Measurements from ENCODE around the gene LPIN2.
"Not testable (repeated sequence)": the region's sequence is repeated elsewhere in the genome, so short reads cannot be mapped to it uniquely, and the experiment has no call there.

The LPIN2 gene

DNA sequence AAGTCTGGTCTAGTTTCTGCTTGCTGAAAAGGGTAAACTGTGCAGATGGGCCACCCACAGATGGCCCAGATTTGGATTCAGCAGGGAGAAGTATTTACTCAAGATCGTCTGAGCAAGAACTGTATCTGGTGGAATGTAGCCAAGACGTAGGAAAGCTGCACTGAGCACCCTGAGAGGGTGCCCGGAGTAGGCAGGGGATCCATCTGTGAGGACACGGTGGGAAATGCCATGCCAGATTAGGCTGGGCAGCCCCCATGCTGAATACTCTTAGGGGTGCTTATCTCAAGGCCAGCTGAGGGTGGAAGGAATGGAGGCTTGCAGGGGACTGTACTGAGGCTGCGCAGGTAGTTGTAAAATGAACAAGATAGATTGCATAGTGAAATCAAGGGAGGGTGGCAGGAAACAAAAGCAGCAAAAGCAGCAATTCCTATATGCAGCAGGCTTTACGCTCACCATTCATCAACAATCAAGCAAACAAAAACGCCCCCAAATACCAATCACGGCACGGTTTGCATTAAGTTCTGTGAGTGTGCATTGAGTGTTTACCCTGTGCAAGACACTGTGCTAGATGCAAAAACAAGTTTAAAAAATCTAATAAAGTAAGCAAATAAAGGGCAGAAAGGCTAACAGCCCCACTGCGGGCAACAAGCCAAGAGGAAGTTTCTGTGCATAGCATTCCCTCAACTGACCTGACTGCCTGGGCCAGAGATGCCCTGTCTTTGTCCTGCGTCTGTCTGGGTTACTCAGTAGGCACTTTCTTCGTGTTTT is 32.2 kb upstream of the LPIN2 start:
- DNase-seq = no peak

DNA sequence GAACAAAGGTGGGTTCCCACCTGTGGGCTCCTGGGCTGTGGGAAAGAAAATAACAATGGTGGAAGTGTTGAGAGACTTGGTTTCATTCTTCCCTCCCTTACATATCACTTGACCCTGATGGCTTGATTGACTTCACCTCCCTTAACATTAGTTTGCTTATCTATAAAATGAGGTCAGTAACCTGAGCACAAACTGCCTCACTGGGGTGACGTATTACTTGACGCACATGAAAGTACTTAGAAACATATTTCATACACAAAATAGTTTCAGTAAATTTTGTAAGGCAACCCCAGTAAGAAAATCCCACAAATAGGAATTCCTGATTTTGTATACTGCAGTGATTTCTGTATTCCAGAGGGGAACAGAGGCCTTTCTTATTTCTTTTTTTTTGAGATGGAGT is 29.4 kb upstream of the LPIN2 start:
- no peak for DNase-seq

- no peak for DNase-seq
Measured at GRCh38 chr18:3041843-3042242, 28.9 kb upstream of the LPIN2 start.

DNA sequence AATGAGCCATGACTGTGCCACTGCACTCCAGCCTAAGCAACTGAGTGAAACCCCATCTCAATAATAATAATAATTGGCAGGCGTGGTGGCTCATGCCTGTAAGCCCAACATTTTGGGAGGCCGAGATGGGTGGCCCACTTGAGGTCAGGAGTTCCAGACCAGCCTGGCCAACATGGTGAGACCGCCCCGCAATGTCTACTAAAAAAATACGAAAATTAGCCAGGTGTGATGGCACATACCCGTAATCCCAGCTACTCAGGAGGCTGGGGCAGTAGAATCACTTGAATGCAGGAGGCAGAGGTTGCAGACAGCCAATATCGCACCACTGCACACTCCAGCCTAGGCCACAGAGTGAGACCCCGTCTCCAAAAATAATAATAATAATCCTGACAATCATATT is 27.9 kb upstream of the LPIN2 start:
- DNase-seq = no peak

DNA sequence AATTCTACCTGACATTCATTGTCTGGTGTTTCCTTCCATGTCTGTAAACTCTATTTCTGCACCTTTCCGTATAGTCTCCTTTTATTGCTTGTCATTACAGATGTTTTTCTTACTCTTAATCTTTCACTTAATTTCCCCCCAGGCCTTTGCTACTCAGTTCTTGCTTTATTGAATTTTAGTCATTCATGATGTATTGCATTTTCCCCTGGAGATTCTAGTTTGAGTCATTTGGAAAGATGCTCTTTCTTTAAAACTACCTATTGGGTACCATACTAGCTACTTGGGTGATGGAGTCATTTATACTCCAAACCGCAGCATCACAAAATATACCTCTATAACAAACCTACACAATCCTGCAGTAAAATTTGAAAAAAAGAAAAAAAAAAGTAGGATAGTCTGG is 27.2 kb upstream of the LPIN2 start:
- no peak for DNase-seq

DNA sequence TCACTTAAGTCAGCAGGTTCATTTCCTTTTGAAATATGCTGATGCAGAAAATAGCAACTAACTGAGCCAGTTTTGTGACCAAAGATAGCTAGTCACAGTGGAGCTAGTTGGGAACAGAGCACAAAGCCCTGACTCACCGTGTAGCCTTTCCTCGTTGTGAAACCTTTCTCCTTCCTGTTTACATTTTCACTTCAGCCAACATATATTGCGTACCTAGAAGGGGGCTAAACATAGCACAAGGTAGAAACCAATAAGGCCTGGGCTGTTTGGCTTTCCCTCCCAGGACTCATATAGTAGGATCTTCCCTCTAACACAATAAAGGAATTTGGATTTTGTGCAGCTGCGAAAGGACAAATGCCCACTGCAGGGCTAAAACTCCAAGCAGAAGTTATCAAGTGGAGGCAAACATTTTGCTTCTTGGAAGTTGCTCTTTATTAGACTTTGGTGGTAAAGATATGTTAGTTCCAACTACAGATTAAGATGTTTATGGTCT is 24.5 kb upstream of the LPIN2 start:
- no peak for DNase-seq

DNA sequence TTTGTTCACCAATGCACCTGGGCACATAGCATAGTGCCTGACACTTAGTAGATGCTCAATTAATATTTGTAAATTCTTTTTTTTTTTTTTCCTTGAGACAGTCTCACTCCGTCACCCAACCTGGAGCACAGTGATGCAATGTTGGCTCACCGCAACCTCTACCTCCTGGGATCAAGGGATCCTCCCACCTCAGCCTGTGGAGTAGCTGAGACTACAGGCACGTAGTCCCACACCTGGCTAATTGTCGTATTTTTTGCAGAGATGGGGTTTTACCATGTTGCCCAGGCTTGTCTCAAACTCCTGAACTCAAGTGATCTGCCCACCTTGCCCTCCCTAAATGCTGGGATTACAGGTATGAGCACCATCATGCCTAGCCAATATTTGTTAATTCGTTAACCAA is 23.2 kb upstream of the LPIN2 start:
- DNase-seq = no peak

DNA sequence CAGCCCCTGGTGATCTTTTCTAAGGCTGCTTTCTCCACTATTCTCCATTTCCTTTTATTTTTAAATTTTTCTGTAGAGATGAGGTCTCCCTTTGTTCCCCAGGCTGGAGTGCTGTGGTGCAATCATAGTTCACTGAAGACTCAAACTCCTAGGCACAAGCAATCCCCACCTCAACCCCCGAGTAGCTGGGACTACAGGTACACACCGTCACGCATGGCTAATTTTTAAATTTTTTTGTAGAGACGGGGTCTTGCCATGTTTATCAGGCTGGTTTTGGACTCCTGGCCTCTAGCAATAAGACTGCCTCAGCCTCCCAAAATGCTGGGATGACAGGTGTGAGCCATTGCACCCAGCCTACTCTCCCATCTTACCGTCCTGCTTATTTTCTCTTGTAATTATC is 22.7 kb upstream of the LPIN2 start:
- DNase-seq = no peak

GRCh38 chr18:3032721-3033120 is 19.8 kb upstream of the LPIN2 start:
- no peak for DNase-seq

DNA sequence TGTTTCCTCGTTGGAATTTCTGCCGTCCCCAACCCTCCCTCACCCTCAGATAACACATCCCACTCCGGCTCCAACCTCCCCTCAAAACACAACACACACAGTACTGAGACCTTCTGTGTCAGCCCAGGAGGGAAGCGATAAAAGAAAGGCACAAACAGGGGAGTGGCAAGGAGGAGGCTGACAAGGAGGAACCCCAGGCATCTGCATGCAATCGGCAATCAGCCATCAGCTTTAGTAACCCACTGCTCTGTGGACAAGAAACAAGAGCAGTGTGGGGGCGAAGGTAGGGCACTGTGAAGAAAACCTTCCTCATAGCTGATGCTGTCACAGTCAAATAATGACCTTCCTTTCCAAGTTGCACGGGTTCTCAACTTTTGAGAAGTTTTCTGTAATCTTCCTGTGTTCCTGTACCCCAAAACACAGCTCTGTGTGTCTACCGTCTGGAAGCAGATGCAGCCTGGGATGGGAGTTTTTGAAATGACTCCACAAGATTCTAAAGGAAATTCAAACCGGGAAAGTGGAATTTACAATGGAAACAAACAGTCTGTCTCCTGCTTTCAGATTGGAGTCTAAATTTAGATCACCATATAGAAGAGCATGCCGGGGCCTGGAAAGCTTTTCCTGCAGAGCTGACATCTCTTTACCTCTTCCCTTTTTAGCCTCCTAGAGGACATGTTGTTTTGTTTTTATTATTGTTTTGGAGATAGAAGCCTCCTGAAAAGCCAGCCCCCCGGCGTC is 16.4 kb upstream of the LPIN2 start:
- DNase-seq = no peak

GRCh38 chr18:3028115-3028514 is 15.2 kb upstream of the LPIN2 start:
- not testable (repeated sequence) for DNase-seq

DNA sequence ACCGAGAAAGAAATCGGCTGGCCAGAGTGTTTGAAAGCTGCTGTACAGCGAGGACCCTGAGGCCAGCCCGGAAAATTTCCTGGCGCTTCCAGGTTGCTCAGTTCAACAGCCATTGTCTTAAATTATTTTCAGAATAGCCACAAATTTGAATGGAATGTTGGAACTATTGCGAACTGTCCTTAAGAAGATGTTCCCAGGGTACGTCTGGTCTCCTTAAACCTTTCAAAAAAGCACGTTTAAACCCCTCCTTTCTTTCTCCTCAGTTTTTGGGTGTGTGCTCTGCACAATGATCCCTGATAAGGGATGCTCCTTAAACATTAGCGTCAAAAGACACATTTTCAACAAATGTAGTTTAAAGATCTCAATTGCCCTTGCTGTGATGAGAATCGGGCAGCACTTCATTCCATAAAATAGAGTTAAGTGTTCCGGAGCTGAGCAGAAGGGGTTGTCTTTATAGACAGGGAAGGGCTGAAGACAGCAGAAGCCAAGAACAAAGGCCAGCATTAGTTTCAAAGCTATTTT is 14.5 kb upstream of the LPIN2 start:
- DNase-seq = no peak

GRCh38 chr18:3025544-3025943 is 12.6 kb upstream of the LPIN2 start:
- DNase-seq = no peak

DNA sequence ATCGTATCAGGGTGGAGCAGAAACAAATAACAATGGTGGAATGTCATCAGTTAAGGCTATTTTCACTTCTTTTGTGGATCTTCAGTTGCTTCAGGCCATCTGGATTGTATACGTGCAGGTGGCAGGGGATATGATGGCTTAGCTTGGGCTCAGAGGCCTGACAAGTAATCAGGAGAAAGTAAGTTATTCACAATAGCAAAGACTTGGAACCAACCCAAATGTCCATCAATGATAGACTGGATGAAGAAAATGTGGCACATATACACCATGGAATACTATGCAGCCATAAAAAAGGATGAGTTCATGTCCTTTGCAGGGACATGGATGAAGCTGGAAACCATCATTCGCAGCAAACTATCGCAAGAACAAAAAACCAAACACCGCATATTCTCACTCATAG is 10.7 kb upstream of the LPIN2 start:
- DNase-seq = not testable (repeated sequence)

DNA sequence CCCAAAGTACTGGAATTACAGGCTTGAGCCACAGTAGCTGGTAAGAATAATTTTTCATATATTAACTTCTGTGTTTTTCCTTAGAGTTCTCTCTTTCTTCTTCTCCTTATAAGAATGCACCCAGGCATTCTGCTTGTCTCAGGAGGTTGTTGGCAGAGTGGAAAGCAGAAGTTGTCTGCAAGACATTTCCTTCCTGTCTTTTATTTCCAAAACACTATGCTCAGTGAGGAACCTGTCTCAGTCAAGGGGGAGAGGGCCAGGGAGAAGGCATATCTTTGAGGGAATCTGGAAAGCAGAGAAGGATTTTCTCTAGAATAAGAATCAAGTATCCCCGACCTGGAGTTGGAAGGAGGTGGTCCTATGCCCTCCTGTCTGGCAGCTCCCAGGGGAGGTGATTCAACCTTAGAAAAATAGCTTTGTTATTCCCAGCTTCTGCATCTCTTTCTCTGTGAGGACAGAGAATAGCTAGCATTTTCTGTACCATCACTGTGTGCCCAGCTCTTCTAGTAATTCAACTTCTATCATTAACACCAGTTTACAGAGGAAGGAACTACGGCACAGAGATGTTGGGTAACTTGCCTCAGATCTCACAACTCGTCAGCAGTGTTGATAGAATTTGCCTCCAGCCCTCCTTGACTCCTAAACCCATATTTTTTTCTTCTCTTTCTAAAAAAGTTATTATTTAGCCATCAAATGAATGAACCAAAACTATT is 3.8 kb upstream of the LPIN2 start:
- DNase-seq = no peak

GRCh38 chr18:3015851-3016250 is 2.9 kb upstream of the LPIN2 start:
- DNase-seq = no peak

- no peak for DNase-seq
Measured at GRCh38 chr18:3015204-3015592, 2.3 kb upstream of the LPIN2 start.

GRCh38 chr18:3014503-3015203 is 1.7 kb upstream of the LPIN2 start:
- DNase-seq = no peak

- no peak for DNase-seq
Measured at GRCh38 chr18:3012136-3013023, 564 bp downstream of the LPIN2 start.

DNA sequence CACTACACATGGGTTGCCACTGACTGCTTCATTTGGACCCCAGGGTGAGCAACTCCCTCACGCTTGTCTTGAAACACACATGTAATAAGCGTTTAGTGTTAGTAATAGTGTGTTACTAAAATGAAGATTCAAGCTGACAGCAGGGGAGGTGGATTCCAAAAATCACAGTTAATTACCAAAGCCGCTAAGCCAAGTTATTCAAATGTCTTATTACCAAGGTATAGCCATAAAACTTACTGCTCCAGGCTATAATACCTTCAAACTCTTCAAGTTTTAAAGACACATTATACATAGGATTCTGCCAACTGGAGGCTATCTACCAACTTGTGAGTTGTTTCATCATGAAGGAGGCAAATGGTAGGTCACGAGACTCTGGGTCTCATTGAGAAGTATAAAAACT is 2.9 kb downstream of the LPIN2 start:
- no peak for DNase-seq

GRCh38 chr18:3008541-3008940 is 4.4 kb downstream of the LPIN2 start:
- DNase-seq = no peak

- no peak for DNase-seq
Measured at GRCh38 chr18:3007491-3007890, 5.5 kb downstream of the LPIN2 start.
